ENCODE results near the gene EFNB1. TPM values are rescaled to one million over a fixed set of nuclear protein-coding genes. Genes with fewer than 3 reads are reported as not detected.

Gene EFNB1
- total RNA-seq, 2 experiments from 2014 or later, result 3.1 to 4.2 TPM

- Mint-ChIP-seq H3K36me3 (ENCODE audit: low read depth) (peaks cover 2% of the 10 kb centered on the region), H3K4me1 (ENCODE audit: low read depth) (no peaks in the 10 kb centered on the region), H3K4me3 (no peak overlapping the region), H3K27me3 (no peaks in the 10 kb centered on the region), H3K9me3 (no peaks in the 10 kb centered on the region), H3K27ac (no peak overlapping the region)
- DNase-seq (no peak), ATAC-seq (no peak)
- ChIA-PET POLR2A (no interaction called here), CTCF (interaction anchor here (1.5 kb wide), 1 partner anchor 8 kb away, joined by 3 read pairs; no protein-coding TSS in a partner anchor)
- no peak for TF ChIP-seq CTCF (IDR thresholded peaks at IDR 0.05)
- intact Hi-C loops (cut with micrococcal nuclease), result no loop called here
These were observed 9.7 kb downstream of the EFNB1 start for GRCh38 chrX:68838571-68838910.

GRCh38 chrX:68839771-68840170 is 10.9 kb downstream of the EFNB1 start:
- ATAC-seq (no peak), DNase-seq (no peak)
- ChIA-PET POLR2A (no interaction called here), CTCF (no interaction called here)
- Mint-ChIP-seq H3K9me3 (no peaks in the 10 kb centered on the region), H3K27ac (no peak overlapping the region), H3K27me3 (no peaks in the 10 kb centered on the region), H3K4me1 (ENCODE audit: low read depth) (no peaks in the 10 kb centered on the region), H3K36me3 (ENCODE audit: low read depth) (peaks cover 2% of the 10 kb centered on the region), H3K4me3 (no peak overlapping the region)
- intact Hi-C loops (cut with micrococcal nuclease), result no loop called here
- no peak for TF ChIP-seq CTCF (IDR thresholded peaks at IDR 0.05)

- H3K27ac Mint-ChIP-seq, result no peak overlapping the region
- POLR2A ChIA-PET, result no interaction called here
- no peaks in the 10 kb centered on the region for H3K27me3 Mint-ChIP-seq
- no peak for DNase-seq
- peaks cover 2% of the 10 kb centered on the region for H3K36me3 Mint-ChIP-seq (ENCODE audit: low read depth)
- ATAC-seq, result no peak
- no peak for TF ChIP-seq CTCF (IDR thresholded peaks at IDR 0.05)
- CTCF ChIA-PET, result no interaction called here
- intact Hi-C loops (cut with micrococcal nuclease), result no loop called here
- H3K4me3 Mint-ChIP-seq, result no peak overlapping the region
- no peaks in the 10 kb centered on the region for H3K4me1 Mint-ChIP-seq (ENCODE audit: low read depth)
- H3K9me3 Mint-ChIP-seq, result no peaks in the 10 kb centered on the region
These were observed 11.4 kb downstream of the EFNB1 start for GRCh38 chrX:68840256-68840655.

GRCh38 chrX:68841251-68842049 is 12.6 kb downstream of the EFNB1 start:
- intact Hi-C loops (cut with micrococcal nuclease), result no loop called here
- H3K9me3 Mint-ChIP-seq, result no peaks in the 10 kb centered on the region
- POLR2A ChIA-PET, result no interaction called here
- no peak for TF ChIP-seq CTCF (IDR thresholded peaks at IDR 0.05)
- DNase-seq (no peak), ATAC-seq (no peak)
- CTCF ChIA-PET, result no interaction called here
- no peaks in the 10 kb centered on the region for H3K4me1 Mint-ChIP-seq (ENCODE audit: low read depth)
- H3K4me3 Mint-ChIP-seq, result no peak overlapping the region
- H3K27me3 Mint-ChIP-seq, result no peaks in the 10 kb centered on the region
- H3K36me3 Mint-ChIP-seq (ENCODE audit: low read depth), result peaks cover 2% of the 10 kb centered on the region
- H3K27ac Mint-ChIP-seq, result no peak overlapping the region

GRCh38 chrX:68842351-68842750 is 13.5 kb downstream of the EFNB1 start:
- Mint-ChIP-seq H3K36me3 (ENCODE audit: low read depth) (peaks cover 2% of the 10 kb centered on the region), H3K4me3 (no peak overlapping the region), H3K9me3 (no peaks in the 10 kb centered on the region), H3K27me3 (no peaks in the 10 kb centered on the region), H3K27ac (no peak overlapping the region), H3K4me1 (ENCODE audit: low read depth) (no peaks in the 10 kb centered on the region)
- ChIA-PET POLR2A (no interaction called here), CTCF (no interaction called here)
- DNase-seq (no peak), ATAC-seq (no peak)
- no peak for TF ChIP-seq CTCF (IDR thresholded peaks at IDR 0.05)
- intact Hi-C loops (cut with micrococcal nuclease), result no loop called here
